Uterus (tissue), 4 donors: ENCODE data around the gene MRPS35. TPM values are rescaled to one million over a fixed set of nuclear protein-coding genes. Genes with fewer than 3 reads are reported as not detected.

Source experiments
- DNase-seq, 2 donors: peaks; one replicate each; pipeline ENCODE4 v3.0.0-alpha.2; 2019 to 2020
- H3K27ac ChIP-seq, 2 donors: fragments of 200-600 bp; sonication (generic); 1 replicate in 1 of 2; 2 replicates in 1 of 2; pipeline ENCODE4 v1.5.1; 2016 to 2018
- H3K27me3 ChIP-seq, 2 donors: fragments of 200-600 bp; sonication (generic); one replicate each; pipeline ENCODE4 v1.5.1; 2018 to 2019; ENCODE audit warnings: control low read depth in 1 of 2
- H3K36me3 ChIP-seq, 2 donors: fragments of 200-600 bp; sonication (generic); one replicate each; pipeline ENCODE4 v1.5.1; 2019; ENCODE audit warnings: control low read depth in 1 of 2
- H3K4me1 ChIP-seq, 2 donors: fragments of 200-600 bp; sonication (generic); one replicate each; pipeline ENCODE4 v1.5.1; 2018 to 2019; ENCODE audit warnings: control low read depth in 1 of 2
- H3K4me3 ChIP-seq, 2 donors: fragments of 200-600 bp; sonication (generic); 1 replicate in 1 of 2; 2 replicates in 1 of 2; pipeline ENCODE4 v1.5.1; 2018 to 2019; ENCODE audit warnings: mild to moderate bottlenecking in 1 of 2
- H3K9me3 ChIP-seq, 2 donors: fragments of 200-600 bp; sonication (generic); one replicate each; pipeline ENCODE4 v1.5.1; 2019; ENCODE audit warnings: control low read depth in 1 of 2
- CTCF ChIP-seq, 4 experiments: fragments of 200-600 bp in 2 of 4; fragments of 450-650 bp in 2 of 4; sonication (generic) in 2 of 4; IDR thresholded peaks; one replicate each; pipeline ENCODE4 v1.5.1; 2016 to 2019; ENCODE audit warnings: antibody characterized with exemption in 4 of 4, mild to moderate bottlenecking in 2 of 4, moderate library complexity in 1 of 4
- POLR2A ChIP-seq, 2 donors: fragments of 450-650 bp; IDR thresholded peaks; one replicate each; pipeline ENCODE4 v1.6.1; 2016; ENCODE audit warnings: antibody characterized with exemption in 2 of 2, mild to moderate bottlenecking in 1 of 2, moderate library complexity in 1 of 2
- intact Hi-C: fragments of 100-400 bp; cut with DNase I; formaldehyde crosslinking; loops from one replicate; pipeline ENCODE4 v1.15.1; 2023; ENCODE audit warnings: low total_unique reads
- total RNA-seq, 4 donors: library from RNA; depleted of rRNA in 3 of 4; stranded (reverse); fragments of >200 nt in 3 of 4; gene quantifications; one replicate each; pipeline versions ENCODE4 v1.1.0 to v1.2.4, GENCODE V29; 2014 to 2023
- donor health status: DM: yes; HTN: yes; CAD: no.

The MRPS35 gene
- total RNA-seq, 4 donors from 2014 or later, result 40.9 to 66.9 (median 55.9) TPM

GRCh38 chr12:27790179-27790578 is 79.5 kb downstream of the MRPS35 start:
- no peaks in the 10 kb centered on the region for H3K9me3 ChIP-seq
- no peak overlapping the region for H3K27ac ChIP-seq
- no peak for TF ChIP-seq CTCF (IDR thresholded peaks at IDR 0.05)
- TF ChIP-seq POLR2A (IDR thresholded peaks at IDR 0.05), result no peak
- intact Hi-C loops, result no loop called here
- H3K27me3 ChIP-seq, result no peaks in the 10 kb centered on the region
- H3K4me1 ChIP-seq, result peaks cover 0 to 5% of the 10 kb centered on the region in 2 donors
- DNase-seq, result no peak
- H3K36me3 ChIP-seq, result no peaks in the 10 kb centered on the region
- no peak overlapping the region for H3K4me3 ChIP-seq

GRCh38 chr12:27794818-27795584 is 84.4 kb downstream of the MRPS35 start:
- Histone ChIP-seq H3K27me3 (no peaks in the 10 kb centered on the region), H3K36me3 (no peaks in the 10 kb centered on the region), H3K4me3 (no peak overlapping the region), H3K27ac (no peak overlapping the region), H3K4me1 (no peaks in the 10 kb centered on the region), H3K9me3 (no peaks in the 10 kb centered on the region)
- intact Hi-C loops, result no loop called here
- DNase-seq, result no peak
- TF ChIP-seq POLR2A (IDR thresholded peaks at IDR 0.05) (no peak), CTCF (IDR thresholded peaks at IDR 0.05) (no peak)

GRCh38 chr12:27796128-27796527 is 85.5 kb downstream of the MRPS35 start:
- Histone ChIP-seq H3K9me3 (no peaks in the 10 kb centered on the region), H3K27me3 (no peaks in the 10 kb centered on the region), H3K4me3 (no peak overlapping the region), H3K4me1 (no peaks in the 10 kb centered on the region), H3K36me3 (no peaks in the 10 kb centered on the region), H3K27ac (no peak overlapping the region)
- DNase-seq, result no peak
- no peak for TF ChIP-seq POLR2A (IDR thresholded peaks at IDR 0.05)
- no peak for TF ChIP-seq CTCF (IDR thresholded peaks at IDR 0.05)
- intact Hi-C loops, result no loop called here

GRCh38 chr12:27797301-27798025 is 86.8 kb downstream of the MRPS35 start:
- Histone ChIP-seq H3K36me3 (no peaks in the 10 kb centered on the region), H3K27ac (no peak overlapping the region), H3K27me3 (no peaks in the 10 kb centered on the region), H3K4me3 (no peak overlapping the region), H3K4me1 (no peaks in the 10 kb centered on the region), H3K9me3 (no peaks in the 10 kb centered on the region)
- intact Hi-C loops, result no loop called here
- DNase-seq, result no peak
- TF ChIP-seq POLR2A (IDR thresholded peaks at IDR 0.05), result no peak
- no peak for TF ChIP-seq CTCF (IDR thresholded peaks at IDR 0.05)

GRCh38 chr12:27800819-27801218 is 90.2 kb downstream of the MRPS35 start:
- Histone ChIP-seq H3K27me3 (no peaks in the 10 kb centered on the region), H3K27ac (no peak overlapping the region), H3K9me3 (no peaks in the 10 kb centered on the region), H3K4me1 (no peaks in the 10 kb centered on the region), H3K36me3 (no peaks in the 10 kb centered on the region), H3K4me3 (no peak overlapping the region)
- no peak for TF ChIP-seq POLR2A (IDR thresholded peaks at IDR 0.05)
- no peak for TF ChIP-seq CTCF (IDR thresholded peaks at IDR 0.05)
- DNase-seq, result no peak
- intact Hi-C loops, result no loop called here
